Thymus (tissue), 14 donors: Measurements from ENCODE around the gene CCDC142. TPM values are rescaled to one million over a fixed set of nuclear protein-coding genes. Genes with fewer than 3 reads are reported as not detected.
A peak's percentile ranks its signal among the peaks of the same experiment; 100 is the strongest.

Source experiments
- DNase-seq, 9 donors: peaks; one replicate each; pipeline ENCODE4 v3.0.0-alpha.2; 2013; ENCODE audit warnings: low spot score in 9 of 9, low read depth in 6 of 9, missing footprints in 1 of 9
- H3K27ac ChIP-seq, 2 donors: one replicate each; pipeline ENCODE4 v1.5.1; 2013; ENCODE audit warnings: control low read depth in 1 of 2, low read depth in 1 of 2, low read length in 1 of 2, mild to moderate bottlenecking in 1 of 2, moderate library complexity in 1 of 2
- H3K27me3 ChIP-seq, 2 donors: one replicate each; pipeline ENCODE4 v1.5.1; 2013; ENCODE audit warnings: low read length in 1 of 2; ENCODE audit not compliant: control insufficient read depth in 2 of 2, insufficient read depth in 1 of 2
- H3K36me3 ChIP-seq, 2 donors: one replicate each; pipeline ENCODE4 v1.5.1; 2013; ENCODE audit warnings: low read length in 1 of 2, mild to moderate bottlenecking in 1 of 2, moderate library complexity in 1 of 2; ENCODE audit not compliant: control insufficient read depth in 2 of 2, insufficient read depth in 2 of 2
- H3K4me1 ChIP-seq, 2 donors: one replicate each; pipeline ENCODE4 v1.5.1; 2013; ENCODE audit warnings: low read length in 2 of 2; ENCODE audit not compliant: control insufficient read depth in 2 of 2, insufficient read depth in 2 of 2
- H3K4me3 ChIP-seq, 2 donors: one replicate each; pipeline ENCODE4 v1.5.1; 2013; ENCODE audit warnings: low read length in 2 of 2, control low read depth in 1 of 2, mild to moderate bottlenecking in 1 of 2
- H3K9me3 ChIP-seq, 2 donors: one replicate each; pipeline ENCODE4 v1.5.1; 2013; ENCODE audit warnings: low read length in 1 of 2, mild to moderate bottlenecking in 1 of 2; ENCODE audit not compliant: control insufficient read depth in 2 of 2, insufficient read depth in 1 of 2
- WGBS: extraction: QIAGEN DNeasy Blood & Tissue Kit; methylation state at CpG from one replicate; pipeline ENCODE4 v1.1.7; 2013; 5-methylcytosine and 5-hydroxymethylcytosine counted together
- long read RNA-seq, 10 donors: transcript quantifications; one replicate each; lab custom pipeline, GENCODE V29; 2026
- polyA plus RNA-seq: library from polyadenylated mRNA; stranded (reverse); fragments of 200-250 nt; gene quantifications from one replicate; pipeline ENCODE4 v1.2.3, GENCODE V29; 2013
- total RNA-seq: library from RNA; stranded (reverse); fragments of 120-200 nt; gene quantifications from one replicate; pipeline ENCODE4 v1.2.4, GENCODE V29; 2013
- donor health status: healthy.

CCDC142 gene
- 9.1 TPM for total RNA-seq
- 6.7 TPM for polyA plus RNA-seq
- long read RNA-seq, donor 1: 0 reads
- long read RNA-seq, donor 2, partial matches to known transcripts: 0 of 1 reads
- long read RNA-seq, donor 2, other reads (novel, unspliced or antisense): 0 of 1 reads
- long read RNA-seq, donor 3, partial matches to known transcripts: 0 of 2 reads
- long read RNA-seq, donor 3, other reads (novel, unspliced or antisense): 0 of 2 reads
- long read RNA-seq, donor 4: 0 reads
- long read RNA-seq, donor 5, partial matches to known transcripts: 0 of 2 reads
- long read RNA-seq, donor 5, other reads (novel, unspliced or antisense): 0 of 2 reads
- long read RNA-seq, donor 6, partial matches to known transcripts: 0 of 1 reads
- long read RNA-seq, donor 6, other reads (novel, unspliced or antisense): 0 of 1 reads
- long read RNA-seq, donor 7, partial matches to known transcripts: 0 of 1 reads
- long read RNA-seq, donor 7, other reads (novel, unspliced or antisense): 0 of 1 reads
- long read RNA-seq, donor 8: 0 reads
- long read RNA-seq, donor 9, partial matches to known transcripts: 0 of 1 reads
- long read RNA-seq, donor 9, other reads (novel, unspliced or antisense): 0 of 1 reads
- long read RNA-seq, donor 10, partial matches to known transcripts: 0 of 1 reads
- long read RNA-seq, donor 10, other reads (novel, unspliced or antisense): 0 of 1 reads

- Histone ChIP-seq H3K27ac (peak within 1 kb of the TSS; percentile 91 to 95), H3K4me1 (peaks cover 19 to 28% of the 10 kb centered on the region in 2 donors), H3K27me3 (no peaks in the 10 kb centered on the region), H3K36me3 (peaks cover 15 to 26% of the 10 kb centered on the region in 2 donors), H3K4me3 (peak within 1 kb of the TSS; percentile 96 to 98), H3K9me3 (no peaks in the 10 kb centered on the region)
- DNase-seq: peak; percentile 89 to 98 (median 94)
- 1% methylated on average over 50 of the region's 50 CpGs for WGBS
Measured at GRCh38 chr2:74482801-74483674, at the start of gene CCDC142, which contains the start of gene TTC31. CCDC142 (minus strand) TSS chr2:74482998; CDS start chr2:74482837, 161 bp downstream. TTC31 (plus strand) TSS chr2:74483081; CDS start chr2:74483096, 15 bp downstream.

- H3K27me3 ChIP-seq: peaks cover 0 to 2% of the 10 kb centered on the region in 2 donors
- no peak overlapping the region for H3K27ac ChIP-seq
- DNase-seq: peak in 3 of 9 donors; percentile 45 to 73 (median 47)
- peaks cover 31% of the 10 kb centered on the region in 2 donors for H3K36me3 ChIP-seq
- no peak overlapping the region for H3K4me3 ChIP-seq
- H3K9me3 ChIP-seq: no peaks in the 10 kb centered on the region
- peaks cover 21 to 31% of the 10 kb centered on the region in 2 donors for H3K4me1 ChIP-seq
Measured at GRCh38 chr2:74532222-74532621, 49.4 kb upstream of the CCDC142 start.

GRCh38 chr2:74531666-74532065 lies 48.9 kb upstream of the CCDC142 start:
- Histone ChIP-seq H3K4me3 (no peak overlapping the region), H3K27me3 (peaks cover 0 to 2% of the 10 kb centered on the region in 2 donors), H3K36me3 (peaks cover 36 to 37% of the 10 kb centered on the region in 2 donors), H3K27ac (no peak overlapping the region), H3K9me3 (peaks cover 0 to 3% of the 10 kb centered on the region in 2 donors), H3K4me1 (peaks cover 21 to 28% of the 10 kb centered on the region in 2 donors)
- DNase-seq: no peak
- WGBS: 74% methylated on average over 7 of the region's 7 CpGs

- DNase-seq: peak in 1 of 9 donors; percentile 49
- Histone ChIP-seq H3K27me3 (no peaks in the 10 kb centered on the region), H3K27ac (peak overlapping the region; percentile 88 to 93), H3K36me3 (peaks cover 41 to 47% of the 10 kb centered on the region in 2 donors), H3K4me3 (peak overlapping the region; percentile 80 to 97), H3K4me1 (peaks cover 21 to 31% of the 10 kb centered on the region in 2 donors), H3K9me3 (peaks cover 3 to 7% of the 10 kb centered on the region in 2 donors)
- WGBS: 6% methylated on average over 54 of the region's 54 CpGs
Measured at GRCh38 chr2:74530239-74531187, 47.7 kb upstream of the CCDC142 start.

GRCh38 chr2:74529357-74530238 lies 46.8 kb upstream of the CCDC142 start, which contains the start of the genes AUP1 and HTRA2:
AUP1 (minus strand) TSS chr2:74529706; CDS start chr2:74529629, 77 bp downstream.
HTRA2 (plus strand) TSS chr2:74529933; CDS start chr2:74530007, 74 bp downstream.
- DNase-seq: peak; percentile 59 to 92 (median 79)
- Histone ChIP-seq H3K36me3 (peaks cover 41 to 47% of the 10 kb centered on the region in 2 donors), H3K27ac (peak within 1 kb of the TSS; percentile 88 to 93), H3K9me3 (peaks cover 3 to 7% of the 10 kb centered on the region in 2 donors), H3K4me1 (peaks cover 21 to 31% of the 10 kb centered on the region in 2 donors), H3K4me3 (peak within 1 kb of the TSS; percentile 80 to 97), H3K27me3 (no peaks in the 10 kb centered on the region)
- under 1% methylated on average over 87 of the region's 87 CpGs for whole genome bisulfite sequencing

GRCh38 chr2:74528600-74529356 lies 46.0 kb upstream of the CCDC142 start:
- Histone ChIP-seq H3K36me3 (peaks cover 41 to 47% of the 10 kb centered on the region in 2 donors), H3K27me3 (no peaks in the 10 kb centered on the region), H3K4me1 (peaks cover 21 to 31% of the 10 kb centered on the region in 2 donors), H3K27ac (peak overlapping the region; percentile 88 to 93), H3K9me3 (peaks cover 3 to 7% of the 10 kb centered on the region in 2 donors), H3K4me3 (peak overlapping the region; percentile 80 to 97)
- 21% methylated on average over 29 of the region's 29 CpGs for WGBS
- peak in 1 of 9 donors; percentile 28 for DNase-seq

- Histone ChIP-seq H3K4me1 (peaks cover 21 to 31% of the 10 kb centered on the region in 2 donors), H3K27ac (no peak overlapping the region), H3K9me3 (peaks cover 3 to 7% of the 10 kb centered on the region in 2 donors), H3K4me3 (no peak overlapping the region), H3K36me3 (peaks cover 34 to 37% of the 10 kb centered on the region in 2 donors), H3K27me3 (peaks cover 0 to 5% of the 10 kb centered on the region in 2 donors)
- DNase-seq: no peak
- WGBS: 96% methylated on average over 9 of the region's 9 CpGs
Measured at GRCh38 chr2:74527741-74528140, 44.9 kb upstream of the CCDC142 start.
